ENCODE measurements around the gene PDSS2.
A peak's percentile ranks its signal among the peaks of the same experiment; 100 is the strongest.

PDSS2 gene

GRCh38 chr6:107319906-107320530, 139.3 kb downstream of the PDSS2 start:
- Histone ChIP-seq H2AFZ (ENCODE audit: low read length) (no peak overlapping the region), H3K27me3 (ENCODE audit: insufficient read depth, low read length, poor library complexity, severe bottlenecking) (no peaks in the 10 kb centered on the region), H3K36me3 (ENCODE audit: insufficient read depth, low read length) (no peaks in the 10 kb centered on the region), H3K79me2 (ENCODE audit: insufficient read depth, low read length) (no peaks in the 10 kb centered on the region), H3K4me2 (ENCODE audit: low read depth, low read length, poor library complexity, severe bottlenecking) (no peak overlapping the region), H3F3A (ENCODE audit: low read depth) (no peaks in the 10 kb centered on the region), H3K9ac (ENCODE audit: low read depth, low read length, poor library complexity, severe bottlenecking) (no peak overlapping the region), H3K9me3 (ENCODE audit: insufficient read depth, low read depth, low read length) (no peaks in the 10 kb centered on the region), H3K4me3 (ENCODE audit: low read length, poor library complexity, severe bottlenecking) (no peak overlapping the region), H3K4me1 (ENCODE audit: insufficient read depth, low read length, poor library complexity, severe bottlenecking) (peaks cover 8% of the 10 kb centered on the region), H3K9me2 (replicated peaks; ENCODE audit: low read depth, low read length) (no peaks in the 10 kb centered on the region), H4K20me1 (ENCODE audit: insufficient read depth, low read length, poor library complexity, severe bottlenecking) (no peaks in the 10 kb centered on the region)
- TF ChIP-seq, protein P1, sequence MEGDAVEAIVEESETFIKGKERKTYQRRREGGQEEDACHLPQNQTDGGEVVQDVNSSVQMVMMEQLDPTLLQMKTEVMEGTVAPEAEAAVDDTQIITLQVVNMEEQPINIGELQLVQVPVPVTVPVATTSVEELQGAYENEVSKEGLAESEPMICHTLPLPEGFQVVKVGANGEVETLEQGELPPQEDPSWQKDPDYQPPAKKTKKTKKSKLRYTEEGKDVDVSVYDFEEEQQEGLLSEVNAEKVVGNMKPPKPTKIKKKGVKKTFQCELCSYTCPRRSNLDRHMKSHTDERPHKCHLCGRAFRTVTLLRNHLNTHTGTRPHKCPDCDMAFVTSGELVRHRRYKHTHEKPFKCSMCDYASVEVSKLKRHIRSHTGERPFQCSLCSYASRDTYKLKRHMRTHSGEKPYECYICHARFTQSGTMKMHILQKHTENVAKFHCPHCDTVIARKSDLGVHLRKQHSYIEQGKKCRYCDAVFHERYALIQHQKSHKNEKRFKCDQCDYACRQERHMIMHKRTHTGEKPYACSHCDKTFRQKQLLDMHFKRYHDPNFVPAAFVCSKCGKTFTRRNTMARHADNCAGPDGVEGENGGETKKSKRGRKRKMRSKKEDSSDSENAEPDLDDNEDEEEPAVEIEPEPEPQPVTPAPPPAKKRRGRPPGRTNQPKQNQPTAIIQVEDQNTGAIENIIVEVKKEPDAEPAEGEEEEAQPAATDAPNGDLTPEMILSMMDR (conservative IDR thresholded peaks at IDR 0.05; ENCODE audit: low read length) = no peak
- TF ChIP-seq EZH2phosphoT487 (IDR thresholded peaks at IDR 0.05; ENCODE audit: borderline replicate concordance) = no peak

DNA sequence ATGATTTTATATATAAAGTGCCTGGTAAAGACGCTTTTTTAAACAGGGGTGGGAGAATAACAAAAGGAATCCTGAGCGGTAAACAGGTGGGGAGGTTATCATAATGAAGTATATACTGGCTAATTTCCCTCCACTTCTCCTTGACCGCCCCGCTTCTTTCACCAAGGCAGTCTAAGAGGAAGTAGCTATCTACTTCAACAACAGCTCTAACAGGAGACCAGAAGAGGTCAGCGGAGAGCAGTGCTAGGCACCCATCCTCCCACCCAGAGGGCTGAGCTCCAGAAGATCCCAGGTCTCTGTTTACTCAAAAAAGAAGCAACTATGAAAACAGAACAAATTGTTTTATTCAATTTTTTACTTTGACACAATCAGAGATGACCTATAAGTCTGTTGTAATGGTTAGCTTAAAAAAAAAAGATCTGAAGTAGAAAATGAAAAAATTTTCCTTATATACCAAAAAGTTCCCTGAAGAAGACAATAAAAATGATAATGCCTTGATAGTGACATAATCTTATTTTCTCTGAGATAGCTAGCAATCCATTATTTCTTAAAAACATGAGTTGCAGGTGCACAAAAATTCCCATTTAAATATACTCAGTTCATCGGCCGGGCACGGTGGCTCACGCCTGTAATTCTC, 141.1 kb downstream of the PDSS2 start:
- Histone ChIP-seq H4K20me1 (ENCODE audit: insufficient read depth, low read length, poor library complexity, severe bottlenecking) (no peaks in the 10 kb centered on the region), H3K4me3 (ENCODE audit: low read length, poor library complexity, severe bottlenecking) (no peak overlapping the region), H3K36me3 (ENCODE audit: insufficient read depth, low read length) (no peaks in the 10 kb centered on the region), H3K9me3 (ENCODE audit: insufficient read depth, low read depth, low read length) (no peaks in the 10 kb centered on the region), H3K9ac (ENCODE audit: low read depth, low read length, poor library complexity, severe bottlenecking) (no peak overlapping the region), H2AFZ (ENCODE audit: low read length) (no peak overlapping the region), H3K27me3 (ENCODE audit: insufficient read depth, low read length, poor library complexity, severe bottlenecking) (no peaks in the 10 kb centered on the region), H3K4me2 (ENCODE audit: low read depth, low read length, poor library complexity, severe bottlenecking) (no peak overlapping the region), H3K79me2 (ENCODE audit: insufficient read depth, low read length) (no peaks in the 10 kb centered on the region), H3K4me1 (ENCODE audit: insufficient read depth, low read length, poor library complexity, severe bottlenecking) (peaks cover 8% of the 10 kb centered on the region), H3K9me2 (replicated peaks; ENCODE audit: low read depth, low read length) (no peaks in the 10 kb centered on the region), H3F3A (ENCODE audit: low read depth) (no peaks in the 10 kb centered on the region)
- TF ChIP-seq, protein P1 (conservative IDR thresholded peaks at IDR 0.05; ENCODE audit: low read length) = peak; percentile 91
- no peak for TF ChIP-seq EZH2phosphoT487 (IDR thresholded peaks at IDR 0.05; ENCODE audit: borderline replicate concordance)

DNA sequence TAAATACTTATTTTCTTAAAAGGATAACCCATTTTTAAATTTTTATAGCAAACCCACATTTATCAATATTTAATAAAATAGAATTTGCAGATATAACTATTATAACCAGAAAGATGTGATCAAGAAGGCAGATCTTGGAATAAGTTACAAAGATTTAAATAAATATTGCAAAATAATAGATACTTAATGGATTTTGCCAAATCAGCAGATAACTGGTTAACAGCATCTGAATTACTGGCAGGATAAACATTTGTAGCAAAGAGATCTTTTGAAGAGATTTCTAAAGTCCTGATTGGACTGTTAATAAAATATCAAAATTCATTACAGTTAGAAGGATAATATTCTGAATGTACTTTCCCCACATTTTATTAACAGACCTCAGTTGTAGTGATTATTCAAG, 144.2 kb downstream of the PDSS2 start:
- Histone ChIP-seq H3K36me3 (ENCODE audit: insufficient read depth, low read length) (no peaks in the 10 kb centered on the region), H3K4me3 (ENCODE audit: low read length, poor library complexity, severe bottlenecking) (no peak overlapping the region), H3K4me1 (ENCODE audit: insufficient read depth, low read length, poor library complexity, severe bottlenecking) (no peaks in the 10 kb centered on the region), H3F3A (ENCODE audit: low read depth) (no peaks in the 10 kb centered on the region), H4K20me1 (ENCODE audit: insufficient read depth, low read length, poor library complexity, severe bottlenecking) (no peaks in the 10 kb centered on the region), H3K4me2 (ENCODE audit: low read depth, low read length, poor library complexity, severe bottlenecking) (no peak overlapping the region), H3K9ac (ENCODE audit: low read depth, low read length, poor library complexity, severe bottlenecking) (no peak overlapping the region), H3K79me2 (ENCODE audit: insufficient read depth, low read length) (no peaks in the 10 kb centered on the region), H3K9me2 (replicated peaks; ENCODE audit: low read depth, low read length) (no peaks in the 10 kb centered on the region), H3K27me3 (ENCODE audit: insufficient read depth, low read length, poor library complexity, severe bottlenecking) (no peaks in the 10 kb centered on the region), H3K9me3 (ENCODE audit: insufficient read depth, low read depth, low read length) (no peaks in the 10 kb centered on the region), H2AFZ (ENCODE audit: low read length) (no peak overlapping the region)
- TF ChIP-seq, protein P1 (conservative IDR thresholded peaks at IDR 0.05; ENCODE audit: low read length) = no peak
- no peak for TF ChIP-seq EZH2phosphoT487 (IDR thresholded peaks at IDR 0.05; ENCODE audit: borderline replicate concordance)
